Small intestine (tissue), 7 donors: ENCODE results near the gene ANKIB1. TPM values are rescaled to one million over a fixed set of nuclear protein-coding genes. Genes with fewer than 3 reads are reported as not detected.
"Not testable (repeated sequence)": the region's sequence is repeated elsewhere in the genome, so short reads cannot be mapped to it uniquely, and the experiment has no call there.

Experiments used
- DNase-seq, 2 donors: peaks; one replicate each; pipeline versions ENCODE4 v3.0.0 to v3.0.0-alpha.2; 2013
- FAIRE-seq: peaks from 2 replicates; lab custom pipeline; 2012; peaks lifted over from hg19 to GRCh38; lab: Jason Lieb, UNC
- H3K27ac ChIP-seq, 3 donors: one replicate each; pipeline ENCODE4 v1.5.1; 2013; ENCODE audit warnings: low read length in 2 of 3, mild to moderate bottlenecking in 2 of 3, control low read depth in 1 of 3, inconsistent platforms in 1 of 3, low read depth in 1 of 3, moderate library complexity in 1 of 3
- H3K27me3 ChIP-seq, 3 donors: one replicate each; pipeline ENCODE4 v1.6.1; 2013; ENCODE audit warnings: low read length in 3 of 3, inconsistent platforms in 1 of 3; ENCODE audit not compliant: control insufficient read depth in 3 of 3, insufficient read depth in 3 of 3
- H3K36me3 ChIP-seq, 3 donors: one replicate each; pipeline ENCODE4 v1.6.1; 2013; ENCODE audit warnings: low read length in 3 of 3, inconsistent platforms in 1 of 3, low read depth in 1 of 3, mild to moderate bottlenecking in 1 of 3, moderate library complexity in 1 of 3; ENCODE audit not compliant: control insufficient read depth in 3 of 3, insufficient read depth in 2 of 3
- H3K4me1 ChIP-seq, 3 donors: one replicate each; pipeline ENCODE4 v1.6.1; 2013; ENCODE audit warnings: low read length in 2 of 3, inconsistent platforms in 1 of 3, low read depth in 1 of 3, mild to moderate bottlenecking in 1 of 3, moderate library complexity in 1 of 3; ENCODE audit not compliant: control insufficient read depth in 3 of 3, insufficient read depth in 2 of 3
- H3K4me3 ChIP-seq, 3 donors: one replicate each; pipeline ENCODE4 v1.5.1; 2013; ENCODE audit warnings: low read length in 3 of 3, control low read depth in 1 of 3, inconsistent platforms in 1 of 3, low read depth in 1 of 3, mild to moderate bottlenecking in 1 of 3, moderate library complexity in 1 of 3
- H3K9me3 ChIP-seq, 2 donors: one replicate each; pipeline ENCODE4 v1.6.1; 2013; ENCODE audit warnings: low read depth in 1 of 2, low read length in 1 of 2; ENCODE audit not compliant: control insufficient read depth in 2 of 2, insufficient read depth in 1 of 2
- WGBS, 3 donors: extraction: QIAGEN DNeasy Blood & Tissue Kit; methylation state at CpG; one replicate each; pipeline ENCODE4 v1.1.7; 2013; 5-methylcytosine and 5-hydroxymethylcytosine counted together
- polyA plus RNA-seq, 4 donors: library from polyadenylated mRNA; stranded (reverse) in 3 of 4; unstranded in 1 of 4; fragments of 200-250 nt in 3 of 4; fragments of 120-200 nt in 1 of 4; gene quantifications; one replicate each; pipeline versions ENCODE4 v1.2.1 to v1.2.3, GENCODE V29; 2013
- donor health status: healthy with polysubstance abuse.
- donor health status: control.
- donor health status: control.
- donor health status: Bipolar disorder and iron deficiency.
- donor health status: healthy.

ANKIB1 gene
- polyA plus RNA-seq, 4 donors: 10.8 to 37.2 (median 14.2) TPM

GRCh38 chr7:92435542-92435941 lies 189.8 kb downstream of the ANKIB1 start:
- no peaks in the 10 kb centered on the region for H3K4me1 ChIP-seq
- no peaks in the 10 kb centered on the region for H3K27me3 ChIP-seq
- FAIRE-seq (no peak), DNase-seq (no peak)
- 95 to 98% (median 95%) methylated on average over 2 of the region's 2 CpGs for WGBS, 3 donors
- no peak overlapping the region for H3K4me3 ChIP-seq
- H3K36me3 ChIP-seq: no peaks in the 10 kb centered on the region
- H3K27ac ChIP-seq: no peak overlapping the region
- no peaks in the 10 kb centered on the region for H3K9me3 ChIP-seq

GRCh38 chr7:92436612-92437445 lies 191.1 kb downstream of the ANKIB1 start:
- no peaks in the 10 kb centered on the region for H3K27me3 ChIP-seq
- H3K4me1 ChIP-seq: no peaks in the 10 kb centered on the region
- no peak overlapping the region for H3K27ac ChIP-seq
- FAIRE-seq (no peak), DNase-seq (no peak)
- H3K9me3 ChIP-seq: peaks cover 0 to under 1% of the 10 kb centered on the region in 2 donors
- WGBS, 3 donors: 67 to 82% (median 81%) methylated on average over 7 of the region's 7 CpGs
- H3K4me3 ChIP-seq: no peak overlapping the region
- no peaks in the 10 kb centered on the region for H3K36me3 ChIP-seq

GRCh38 chr7:92437956-92438491 lies 192.2 kb downstream of the ANKIB1 start:
- DNase-seq (no peak), FAIRE-seq (no peak)
- Histone ChIP-seq H3K4me1 (no peaks in the 10 kb centered on the region), H3K36me3 (no peaks in the 10 kb centered on the region), H3K4me3 (no peak overlapping the region), H3K27me3 (no peaks in the 10 kb centered on the region), H3K27ac (no peak overlapping the region), H3K9me3 (peaks cover 0 to 9% of the 10 kb centered on the region in 2 donors)
- 67 to 79% (median 76%) methylated on average over 6 of the region's 6 CpGs for WGBS, 3 donors

GRCh38 chr7:92442720-92443119 lies 196.9 kb downstream of the ANKIB1 start:
- H3K36me3 ChIP-seq, FAIRE-seq, H3K9me3 ChIP-seq, H3K4me3 ChIP-seq, DNase-seq, H3K4me1 ChIP-seq, H3K27ac ChIP-seq, H3K27me3 ChIP-seq: not testable (repeated sequence)
- 46 to 65% (median 53%) methylated on average over 2 of the region's 2 CpGs for WGBS, 3 donors

- no peak for FAIRE-seq
- DNase-seq: no peak
- 53 to 56% (median 56%) methylated on average over 21 of the region's 21 CpGs for WGBS, 3 donors
- Histone ChIP-seq H3K27ac (peak overlapping the region in 2 of 3 donors; percentile 95 to 98), H3K4me3 (peak overlapping the region; percentile 80 to 98 (median 95)), H3K9me3 (peaks cover 0 to 8% of the 10 kb centered on the region in 2 donors), H3K27me3 (no peaks in the 10 kb centered on the region), H3K4me1 (peaks cover 1 to 12% (median 2%) of the 10 kb centered on the region in 3 donors), H3K36me3 (peaks cover 0 to 3% (median 0%) of the 10 kb centered on the region in 3 donors)
These were observed 201.1 kb downstream of the ANKIB1 start for GRCh38 chr7:92446869-92447344.

- Histone ChIP-seq H3K27ac (peak within 1 kb of the TSS; percentile 95 to 99 (median 98)), H3K9me3 (peaks cover 0 to under 1% of the 10 kb centered on the region in 2 donors), H3K4me3 (peak within 1 kb of the TSS; percentile 80 to 98 (median 95)), H3K36me3 (peaks cover 0 to 7% (median 5%) of the 10 kb centered on the region in 3 donors), H3K4me1 (peaks cover 1 to 12% (median 2%) of the 10 kb centered on the region in 3 donors), H3K27me3 (no peaks in the 10 kb centered on the region)
- peak; percentile 91 to 95 for DNase-seq
- 0 to 1% (median 0%) methylated on average over 74 to 87 of the region's 87 CpGs for WGBS, 3 donors
- FAIRE-seq: no peak
These were observed 201.8 kb downstream of the ANKIB1 start, which contains the start of gene GATAD1 for GRCh38 chr7:92447345-92448204. Gene GATAD1, plus strand, starts transcription at chr7:92447482. Its CDS starts 248 bp downstream, at chr7:92447730.

- no peak for FAIRE-seq
- Histone ChIP-seq H3K36me3 (peaks cover 0 to 9% (median 8%) of the 10 kb centered on the region in 3 donors), H3K9me3 (no peaks in the 10 kb centered on the region), H3K27ac (peak overlapping the region; percentile 95 to 99 (median 98)), H3K4me3 (peak overlapping the region; percentile 80 to 98 (median 95)), H3K4me1 (peaks cover 1 to 12% (median 2%) of the 10 kb centered on the region in 3 donors), H3K27me3 (no peaks in the 10 kb centered on the region)
- WGBS, 3 donors: 0 to 1% (median 0%) methylated on average over 11 of the region's 11 CpGs
- DNase-seq: peak; percentile 78 to 86
These were observed 202.5 kb downstream of the ANKIB1 start for GRCh38 chr7:92448205-92448747.
